ENCODE data around the gene RAPGEFL1. TPM values are rescaled to one million over a fixed set of nuclear protein-coding genes. Genes with fewer than 3 reads are reported as not detected.

Gene RAPGEFL1
- total RNA-seq, 1 experiment from 2014 or later, result 14.0 TPM

- BruUV-seq (replicated peaks), result no TSS peak
- Histone ChIP-seq H3K79me2 (ENCODE audit: low read depth) (0 out of 2 replicates have a peak, but pooled peaks cover 3% of the 10 kb centered on the region), H3K4me1 (replicated peaks; ENCODE audit: insufficient read depth) (peaks cover 27% of the 10 kb centered on the region), H3K9me3 (ENCODE audit: insufficient read depth, low read depth) (no peaks in the 10 kb centered on the region), H3K27me3 (ENCODE audit: insufficient read depth, low read depth) (no peaks in the 10 kb centered on the region), H3K4me2 (no peak overlapping the region), H3K36me3 (ENCODE audit: low read depth) (peaks cover 24% of the 10 kb centered on the region), H3K9me2 (ENCODE audit: insufficient read depth) (no peaks in the 10 kb centered on the region), H3K27ac (no peak overlapping the region), H3K4me3 (no peak overlapping the region), H3F3A (ENCODE audit: insufficient read depth, low read depth) (peaks cover 34% of the 10 kb centered on the region), H4K20me1 (ENCODE audit: insufficient read depth) (no peaks in the 10 kb centered on the region; the same call in 1 of the 2 replicates), H2AFZ (no peak overlapping the region)
- TF ChIP-seq, protein P1, sequence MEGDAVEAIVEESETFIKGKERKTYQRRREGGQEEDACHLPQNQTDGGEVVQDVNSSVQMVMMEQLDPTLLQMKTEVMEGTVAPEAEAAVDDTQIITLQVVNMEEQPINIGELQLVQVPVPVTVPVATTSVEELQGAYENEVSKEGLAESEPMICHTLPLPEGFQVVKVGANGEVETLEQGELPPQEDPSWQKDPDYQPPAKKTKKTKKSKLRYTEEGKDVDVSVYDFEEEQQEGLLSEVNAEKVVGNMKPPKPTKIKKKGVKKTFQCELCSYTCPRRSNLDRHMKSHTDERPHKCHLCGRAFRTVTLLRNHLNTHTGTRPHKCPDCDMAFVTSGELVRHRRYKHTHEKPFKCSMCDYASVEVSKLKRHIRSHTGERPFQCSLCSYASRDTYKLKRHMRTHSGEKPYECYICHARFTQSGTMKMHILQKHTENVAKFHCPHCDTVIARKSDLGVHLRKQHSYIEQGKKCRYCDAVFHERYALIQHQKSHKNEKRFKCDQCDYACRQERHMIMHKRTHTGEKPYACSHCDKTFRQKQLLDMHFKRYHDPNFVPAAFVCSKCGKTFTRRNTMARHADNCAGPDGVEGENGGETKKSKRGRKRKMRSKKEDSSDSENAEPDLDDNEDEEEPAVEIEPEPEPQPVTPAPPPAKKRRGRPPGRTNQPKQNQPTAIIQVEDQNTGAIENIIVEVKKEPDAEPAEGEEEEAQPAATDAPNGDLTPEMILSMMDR (conservative IDR thresholded peaks at IDR 0.05), result no peak
- TF ChIP-seq EZH2 (IDR thresholded peaks at IDR 0.05; ENCODE audit: low read depth), result no peak
- intact Hi-C loops (cut with micrococcal nuclease; ENCODE audit: unreplicated experiment), result no loop called here
- no peak for DNase-seq
- ChIA-PET CTCF (no interaction called here), POLR2A (ENCODE audit: unreplicated experiment) (no interaction called here)
Measured at GRCh38 chr17:40173778-40174135, 3.5 kb upstream of the RAPGEFL1 start.

DNA sequence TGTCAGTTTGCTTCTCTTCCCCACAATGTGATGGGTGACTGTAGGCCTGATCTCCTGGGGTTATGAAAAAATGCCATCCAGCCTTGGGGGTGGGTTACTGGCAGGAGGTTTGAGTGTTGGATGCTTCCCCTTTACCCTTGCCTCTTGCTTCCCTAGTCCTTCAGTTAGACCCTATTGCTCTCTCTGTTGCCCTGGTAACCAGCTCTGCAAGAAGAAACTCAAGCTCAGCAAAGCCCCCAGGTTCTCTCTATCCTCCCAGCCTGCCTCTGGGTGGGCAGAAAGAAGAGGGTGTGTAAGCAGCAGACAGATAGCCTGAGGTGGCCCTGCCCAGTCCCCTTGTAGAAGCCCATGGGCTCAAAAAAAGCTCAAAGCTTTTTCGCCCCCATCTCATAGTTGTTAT, 2.8 kb upstream of the RAPGEFL1 start:
- Histone ChIP-seq H3K9me3 (ENCODE audit: insufficient read depth, low read depth) (no peaks in the 10 kb centered on the region), H4K20me1 (ENCODE audit: insufficient read depth) (no peaks in the 10 kb centered on the region), H2AFZ (no peak overlapping the region), H3K36me3 (ENCODE audit: low read depth) (peaks cover 16% of the 10 kb centered on the region), H3K27ac (no peak overlapping the region), H3K4me2 (no peak overlapping the region), H3K27me3 (ENCODE audit: insufficient read depth, low read depth) (no peaks in the 10 kb centered on the region), H3K79me2 (ENCODE audit: low read depth) (0 out of 2 replicates have a peak, but pooled peaks cover 4% of the 10 kb centered on the region), H3K4me3 (no peak overlapping the region), H3K4me1 (replicated peaks; ENCODE audit: insufficient read depth) (peaks cover 34% of the 10 kb centered on the region), H3K9me2 (ENCODE audit: insufficient read depth) (no peaks in the 10 kb centered on the region), H3F3A (ENCODE audit: insufficient read depth, low read depth) (peaks cover 37% of the 10 kb centered on the region)
- no peak for DNase-seq
- intact Hi-C loops (cut with micrococcal nuclease; ENCODE audit: unreplicated experiment), result no loop called here
- TF ChIP-seq, protein P1 (conservative IDR thresholded peaks at IDR 0.05), result no peak
- TF ChIP-seq EZH2 (IDR thresholded peaks at IDR 0.05; ENCODE audit: low read depth), result no peak
- POLR2A ChIA-PET (ENCODE audit: unreplicated experiment), result no interaction called here
- CTCF ChIA-PET, result no interaction called here
- BruUV-seq (replicated peaks), result no TSS peak

DNA sequence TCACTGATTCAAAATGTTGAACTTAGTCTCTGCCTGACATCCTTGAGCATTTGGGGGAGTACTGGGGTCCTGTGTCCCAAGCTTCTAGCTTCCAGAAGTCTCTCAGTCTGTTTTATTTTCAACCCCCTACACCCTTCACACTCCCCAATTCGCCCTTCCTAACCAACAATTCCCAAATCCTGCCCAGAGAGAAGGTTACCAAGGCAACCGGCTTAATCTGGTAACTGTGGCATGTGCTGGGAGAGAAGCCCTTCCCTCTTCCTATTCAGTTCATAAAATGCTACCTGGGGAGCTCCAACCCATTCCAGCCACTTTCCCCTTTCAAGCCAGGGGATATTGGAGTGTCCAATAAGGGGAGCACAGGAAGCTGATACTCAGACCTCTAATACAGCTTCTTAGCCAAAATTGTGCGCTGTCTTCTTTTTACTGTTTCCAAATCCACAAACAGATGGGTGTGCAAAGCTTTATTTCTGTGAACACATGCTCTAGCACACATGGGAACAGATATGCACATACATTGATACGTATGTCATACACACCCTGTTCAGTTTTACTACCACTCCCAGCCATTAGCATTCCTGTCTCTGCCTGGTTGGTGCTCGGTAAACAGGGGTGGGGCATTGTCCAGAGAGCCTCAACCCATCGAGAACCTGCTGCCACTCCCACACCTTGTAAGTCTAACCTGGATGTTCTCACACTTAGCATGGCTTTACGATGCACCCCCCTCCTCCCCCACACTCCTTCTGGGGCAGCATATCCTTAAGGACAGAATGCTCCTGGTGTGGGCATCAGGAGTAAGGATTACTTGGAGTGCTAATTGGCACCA, 1.1 kb upstream of the RAPGEFL1 start:
- Histone ChIP-seq H3K9me3 (ENCODE audit: insufficient read depth, low read depth) (no peaks in the 10 kb centered on the region), H4K20me1 (ENCODE audit: insufficient read depth) (no peaks in the 10 kb centered on the region), H3K79me2 (ENCODE audit: low read depth) (0 out of 2 replicates have a peak, but pooled peaks cover 4% of the 10 kb centered on the region), H3K27ac (no peak overlapping the region), H3F3A (ENCODE audit: insufficient read depth, low read depth) (peaks cover 54% of the 10 kb centered on the region), H3K9me2 (ENCODE audit: insufficient read depth) (no peaks in the 10 kb centered on the region), H3K4me1 (replicated peaks; ENCODE audit: insufficient read depth) (peaks cover 51% of the 10 kb centered on the region), H2AFZ (no peak overlapping the region), H3K27me3 (ENCODE audit: insufficient read depth, low read depth) (no peaks in the 10 kb centered on the region), H3K4me2 (peak overlapping the region; percentile 97), H3K4me3 (no peak overlapping the region), H3K36me3 (ENCODE audit: low read depth) (0 out of 2 replicates have a peak, but pooled peaks cover 3% of the 10 kb centered on the region)
- POLR2A ChIA-PET (ENCODE audit: unreplicated experiment), result no interaction called here
- CTCF ChIA-PET, result interaction anchor here (0.6 kb wide), 1 partner anchor 265 kb away, joined by 5 read pairs; no protein-coding TSS in a partner anchor
- peak in 1 of 2 experiments; percentile 67 for DNase-seq
- intact Hi-C loops (cut with micrococcal nuclease; ENCODE audit: unreplicated experiment), result no loop called here
- no TSS peak for BruUV-seq (replicated peaks)
- TF ChIP-seq EZH2 (IDR thresholded peaks at IDR 0.05; ENCODE audit: low read depth), result no peak
- TF ChIP-seq, protein P1 (conservative IDR thresholded peaks at IDR 0.05), result no peak
